AG09309 (cell line): Measurements from ENCODE around the gene MYLK4.

Experiments used
- DNase-seq: peaks from one replicate; pipeline ENCODE4 v3.0.0-alpha.2; 2010; ENCODE audit warnings: low read depth
- H3K4me3 ChIP-seq: 2 replicates; pipeline ENCODE4 v1.5.1; 2011; ENCODE audit warnings: mild to moderate bottlenecking, low read depth, low read length, moderate library complexity; ENCODE audit not compliant: control insufficient read depth
- CTCF ChIP-seq: IDR thresholded peaks from 2 replicates; pipeline ENCODE4 v1.5.1; 2011; ENCODE audit warnings: mild to moderate bottlenecking, low read depth, low read length, inconsistent platforms; ENCODE audit not compliant: insufficient read depth, control insufficient read depth; ENCODE audit errors: missing control alignments

Gene MYLK4

DNA sequence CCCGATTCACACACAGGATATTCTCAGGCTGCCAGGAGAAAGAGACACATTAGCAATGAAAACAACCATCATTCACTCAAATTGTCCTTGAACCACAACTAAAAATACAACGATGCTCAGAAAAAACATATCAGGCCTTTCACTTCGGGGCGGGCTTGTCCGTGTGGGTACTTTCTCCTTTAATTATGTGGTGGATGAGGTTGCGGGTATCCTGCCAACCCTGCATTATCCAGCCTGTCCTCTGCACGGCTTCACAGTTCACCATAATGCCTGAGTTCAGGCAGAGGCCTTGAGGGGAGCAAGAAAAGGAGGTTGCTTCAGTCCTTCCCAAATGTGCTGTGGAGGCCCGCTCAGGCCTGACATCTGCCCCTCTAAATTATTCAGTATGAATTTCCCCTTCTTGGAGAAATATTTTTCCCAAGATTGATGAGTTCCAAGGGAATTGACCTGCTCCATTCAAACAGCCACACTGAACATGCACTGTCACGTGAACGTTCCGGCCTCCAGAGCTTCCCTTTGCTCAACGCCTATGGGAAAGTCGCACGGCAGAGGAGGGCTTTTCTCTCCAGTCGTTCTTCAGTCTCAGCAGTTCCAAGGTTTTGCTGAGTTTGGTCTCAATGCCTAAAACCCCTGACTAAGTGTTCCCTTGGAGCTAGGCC is 70.3 kb downstream of the MYLK4 start:
- H3K4me3 ChIP-seq = no peak overlapping the region
- TF ChIP-seq CTCF = no peak
- DNase-seq = no peak

- H3K4me3 ChIP-seq = no peak overlapping the region
- TF ChIP-seq CTCF = no peak
- no peak for DNase-seq
Measured at GRCh38 chr6:2677080-2677593, 73.6 kb downstream of the MYLK4 start.

- no peak overlapping the region for H3K4me3 ChIP-seq
- no peak for DNase-seq
- no peak for TF ChIP-seq CTCF
Measured at GRCh38 chr6:2676048-2676447, 74.7 kb downstream of the MYLK4 start.

DNA sequence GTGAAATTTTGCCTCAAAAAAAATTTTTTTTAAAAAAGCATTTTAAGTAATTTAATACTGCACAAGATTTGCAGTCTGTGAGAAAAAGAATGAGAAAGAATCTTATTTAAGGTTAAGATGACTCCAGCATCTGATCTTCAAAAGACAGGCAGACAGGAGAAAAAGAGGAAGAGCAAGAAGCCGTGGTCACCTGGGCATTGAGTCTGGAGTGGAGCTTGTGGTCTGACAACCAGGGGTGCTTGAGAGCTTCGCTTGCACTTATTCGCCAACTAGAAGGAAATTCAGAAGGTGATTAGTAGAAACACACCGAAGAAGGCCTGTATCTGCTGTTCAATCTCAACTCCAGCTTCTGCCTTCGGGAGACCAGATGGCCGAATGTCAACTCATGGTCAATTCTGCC is 75.9 kb downstream of the MYLK4 start:
- TF ChIP-seq CTCF = no peak
- DNase-seq = no peak
- H3K4me3 ChIP-seq = no peak overlapping the region

DNA sequence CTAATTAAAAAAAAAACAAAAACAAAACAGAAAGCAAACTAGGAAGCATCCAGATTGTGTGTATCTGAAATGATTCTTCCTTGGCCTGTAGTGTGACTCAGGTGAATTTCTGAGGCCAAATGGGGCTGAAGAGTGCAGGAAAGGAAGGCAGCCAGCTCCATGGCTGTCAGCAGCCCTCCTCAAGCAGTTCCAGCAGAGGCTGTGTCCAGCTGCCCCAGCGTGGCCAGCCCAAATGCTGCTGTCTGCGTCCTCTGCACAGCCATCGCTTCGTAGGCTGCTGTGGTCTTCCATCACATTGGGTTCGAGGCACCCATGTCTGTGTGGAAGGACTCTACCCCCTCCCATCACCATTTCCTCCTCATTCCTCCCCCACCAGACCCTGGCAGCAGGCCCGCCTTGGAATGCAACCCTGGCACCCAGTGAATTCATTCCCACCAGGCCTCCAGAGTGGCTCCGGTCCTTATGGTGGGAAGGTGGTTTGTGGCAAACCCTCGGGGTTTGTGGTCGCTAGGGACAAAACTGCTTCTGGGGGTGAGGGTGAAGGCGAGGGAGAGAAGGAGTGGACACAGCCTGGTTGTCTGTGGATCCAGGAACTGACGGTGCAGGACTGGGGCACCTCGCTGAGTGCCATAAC is 81.5 kb downstream of the MYLK4 start:
- no peak for TF ChIP-seq CTCF
- H3K4me3 ChIP-seq = no peak overlapping the region
- DNase-seq = no peak

GRCh38 chr6:2667617-2668016 is 83.1 kb downstream of the MYLK4 start:
- no peak overlapping the region for H3K4me3 ChIP-seq
- TF ChIP-seq CTCF = no peak
- DNase-seq = no peak
